SU-DHL-6 (cell line): Measurements from ENCODE around the gene ZBTB8B.

Experiments used
- EZH2phosphoT487 ChIP-seq: fragments of 200-600 bp; sonication (generic), shearing (Covaris generic); conservative IDR thresholded peaks from 2 replicates; pipeline ENCODE4 v1.6.1; 2018; ENCODE audit warnings: mild to moderate bottlenecking, antibody characterized with exemption, low read length, moderate library complexity, mixed read lengths
- TF ChIP-seq, protein P1 (sequence below): fragments of 200-600 bp; sonication (generic); IDR thresholded peaks from one replicate; pipeline ENCODE4 v1.5.1; 2017; ENCODE audit warnings: antibody characterized with exemption, mild to moderate bottlenecking, low read length, moderate library complexity; ENCODE audit not compliant: insufficient read depth, poor library complexity, severe bottlenecking

GRCh38 chr1:32464716-32465577, at the start of gene ZBTB8B:
- TF ChIP-seq, protein P1, sequence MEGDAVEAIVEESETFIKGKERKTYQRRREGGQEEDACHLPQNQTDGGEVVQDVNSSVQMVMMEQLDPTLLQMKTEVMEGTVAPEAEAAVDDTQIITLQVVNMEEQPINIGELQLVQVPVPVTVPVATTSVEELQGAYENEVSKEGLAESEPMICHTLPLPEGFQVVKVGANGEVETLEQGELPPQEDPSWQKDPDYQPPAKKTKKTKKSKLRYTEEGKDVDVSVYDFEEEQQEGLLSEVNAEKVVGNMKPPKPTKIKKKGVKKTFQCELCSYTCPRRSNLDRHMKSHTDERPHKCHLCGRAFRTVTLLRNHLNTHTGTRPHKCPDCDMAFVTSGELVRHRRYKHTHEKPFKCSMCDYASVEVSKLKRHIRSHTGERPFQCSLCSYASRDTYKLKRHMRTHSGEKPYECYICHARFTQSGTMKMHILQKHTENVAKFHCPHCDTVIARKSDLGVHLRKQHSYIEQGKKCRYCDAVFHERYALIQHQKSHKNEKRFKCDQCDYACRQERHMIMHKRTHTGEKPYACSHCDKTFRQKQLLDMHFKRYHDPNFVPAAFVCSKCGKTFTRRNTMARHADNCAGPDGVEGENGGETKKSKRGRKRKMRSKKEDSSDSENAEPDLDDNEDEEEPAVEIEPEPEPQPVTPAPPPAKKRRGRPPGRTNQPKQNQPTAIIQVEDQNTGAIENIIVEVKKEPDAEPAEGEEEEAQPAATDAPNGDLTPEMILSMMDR, result no peak
- no peak for TF ChIP-seq EZH2phosphoT487
